Measurements from ENCODE around the gene BMP8A. TPM values are rescaled to one million over a fixed set of nuclear protein-coding genes. Genes with fewer than 3 reads are reported as not detected.
"Not testable (repeated sequence)": the region's sequence is repeated elsewhere in the genome, so short reads cannot be mapped to it uniquely, and the experiment has no call there.

Gene BMP8A, protein sequence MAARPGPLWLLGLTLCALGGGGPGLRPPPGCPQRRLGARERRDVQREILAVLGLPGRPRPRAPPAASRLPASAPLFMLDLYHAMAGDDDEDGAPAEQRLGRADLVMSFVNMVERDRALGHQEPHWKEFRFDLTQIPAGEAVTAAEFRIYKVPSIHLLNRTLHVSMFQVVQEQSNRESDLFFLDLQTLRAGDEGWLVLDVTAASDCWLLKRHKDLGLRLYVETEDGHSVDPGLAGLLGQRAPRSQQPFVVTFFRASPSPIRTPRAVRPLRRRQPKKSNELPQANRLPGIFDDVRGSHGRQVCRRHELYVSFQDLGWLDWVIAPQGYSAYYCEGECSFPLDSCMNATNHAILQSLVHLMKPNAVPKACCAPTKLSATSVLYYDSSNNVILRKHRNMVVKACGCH
- polyA plus RNA-seq (2012; ENCODE audit: missing spikeins): 0.19 TPM

DNA sequence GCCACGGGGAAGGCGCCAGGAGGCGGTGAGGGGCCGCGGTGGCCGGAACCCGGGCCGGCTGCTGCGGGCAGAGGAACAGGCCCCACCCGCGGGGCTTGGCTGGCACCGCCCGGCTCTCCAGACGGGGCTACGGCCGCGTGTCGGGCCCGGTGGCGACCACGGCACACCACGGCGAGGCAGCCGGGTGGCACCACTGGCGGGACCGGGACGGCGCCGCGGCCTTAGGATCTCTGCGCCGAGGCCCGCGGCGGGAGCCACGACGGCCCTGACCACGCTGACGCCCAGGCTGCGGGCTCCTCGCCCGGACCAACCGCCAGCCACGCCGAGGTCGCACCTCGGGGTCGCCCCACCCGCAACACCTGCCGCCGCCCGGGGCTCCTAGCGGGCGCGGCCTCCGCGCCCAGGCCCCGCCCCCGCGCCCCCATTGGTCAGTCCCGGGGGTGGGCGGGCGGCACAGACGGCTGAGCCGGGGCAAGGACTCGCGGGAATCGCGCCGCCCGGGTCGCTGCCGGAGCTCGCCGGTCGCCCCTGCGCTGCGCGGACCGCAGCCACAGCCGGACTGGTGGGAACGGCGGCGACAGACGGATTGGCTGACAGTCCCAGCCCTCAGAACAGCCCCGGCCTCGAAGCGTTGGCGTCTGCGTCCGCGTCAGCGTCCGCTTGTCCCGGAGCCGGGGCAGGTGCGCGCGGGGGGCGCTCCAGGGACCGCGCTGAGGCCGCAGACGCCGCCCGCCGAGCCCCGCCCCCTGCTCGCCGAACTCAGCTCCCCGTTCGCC is at the start of gene BMP8A:
TSS of gene BMP8A (plus strand) at position 491 of the 776 bp plus-strand sequence. CDS start 356 bp downstream, outside the sequence.
- DNase-seq (ENCODE audit: insufficient read length): peak; percentile 95
- TF ChIP-seq TAF1 (IDR thresholded peaks at IDR 0.05; ENCODE audit: borderline replicate concordance, low read depth, low read length) (no peak), POLR2A (IDR thresholded peaks at IDR 0.05; ENCODE audit: low read depth, low read length) (no peak), POLR2AphosphoS5 (IDR thresholded peaks at IDR 0.05; ENCODE audit: low read depth, low read length) (no peak)
- peak; percentile 17 for FAIRE-seq

DNA sequence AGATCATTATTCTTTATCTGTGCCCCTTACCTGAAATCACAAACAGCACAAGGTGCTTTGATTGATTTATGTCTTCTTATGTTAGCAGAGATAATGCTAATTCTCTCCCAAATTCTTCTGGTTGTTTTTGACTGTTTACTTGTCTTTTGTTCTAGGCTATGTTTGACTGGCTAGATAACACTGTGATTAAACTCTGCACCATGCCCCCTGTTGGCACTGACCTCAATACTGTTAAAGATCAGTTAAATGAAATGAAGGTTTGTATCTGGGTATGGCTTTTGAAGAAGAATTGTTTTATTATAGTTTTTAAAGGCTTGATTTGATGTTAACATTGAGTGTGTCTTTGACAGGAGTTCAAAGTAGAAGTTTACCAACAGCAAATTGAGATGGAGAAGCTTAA is 49.6 kb upstream of the BMP8A start:
- DNase-seq (ENCODE audit: insufficient read length) (no peak), FAIRE-seq (no peak)
- no peak for TF ChIP-seq POLR2A (IDR thresholded peaks at IDR 0.05; ENCODE audit: low read depth, low read length)

DNA sequence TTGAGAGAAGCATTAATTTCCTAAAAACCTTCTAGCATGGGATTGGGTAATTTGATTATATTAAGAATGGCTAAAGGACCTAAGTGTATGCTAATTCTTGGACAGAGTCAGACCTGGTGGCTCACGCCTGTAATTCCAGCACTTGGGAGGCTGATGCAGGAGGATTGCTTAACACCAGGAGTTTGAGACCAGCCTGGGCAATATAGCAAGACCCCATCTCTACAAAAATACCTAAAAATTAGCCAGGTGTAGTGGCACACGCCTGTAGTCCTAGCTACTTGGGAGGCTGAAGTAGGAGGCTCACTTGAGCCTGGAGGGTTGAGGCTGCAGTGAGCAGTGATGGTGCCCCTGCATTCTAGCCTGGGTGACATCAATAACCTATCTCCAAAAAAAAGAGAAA is 45.9 kb upstream of the BMP8A start:
- TF ChIP-seq POLR2AphosphoS5 (IDR thresholded peaks at IDR 0.05; ENCODE audit: low read depth, low read length) (no peak), POLR2A (IDR thresholded peaks at IDR 0.05; ENCODE audit: low read depth, low read length) (no peak), TAF1 (IDR thresholded peaks at IDR 0.05; ENCODE audit: borderline replicate concordance, low read depth, low read length) (no peak)
- no peak for FAIRE-seq
- no peak for DNase-seq (ENCODE audit: insufficient read length)

DNA sequence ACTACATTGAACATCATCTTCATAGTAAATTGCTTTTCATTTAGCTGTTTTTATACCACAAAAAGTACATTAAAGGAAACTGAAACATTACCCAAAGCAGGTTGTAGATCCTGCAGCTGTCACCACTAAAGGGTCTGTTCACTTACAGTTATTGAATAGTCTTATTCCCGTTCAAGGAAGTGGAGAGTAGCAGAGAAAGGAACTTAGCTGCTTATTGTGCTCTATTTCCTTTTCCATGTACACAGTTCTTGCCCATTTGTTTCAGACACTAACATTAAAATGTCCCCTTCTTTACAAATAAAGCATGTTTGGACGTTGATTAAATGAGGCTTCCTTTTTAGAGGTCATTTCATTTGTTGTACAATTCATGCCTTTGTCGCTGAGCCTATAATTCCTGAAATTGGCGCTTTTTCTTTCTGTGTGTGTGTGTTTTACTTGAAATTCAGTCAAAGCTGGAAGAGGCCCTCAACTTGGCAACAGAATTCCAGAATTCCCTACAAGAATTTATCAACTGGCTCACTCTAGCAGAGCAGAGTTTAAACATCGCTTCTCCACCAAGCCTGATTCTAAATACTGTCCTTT is 44.4 kb upstream of the BMP8A start:
- TF ChIP-seq POLR2AphosphoS5 (IDR thresholded peaks at IDR 0.05; ENCODE audit: low read depth, low read length) (no peak), POLR2A (IDR thresholded peaks at IDR 0.05; ENCODE audit: low read depth, low read length) (no peak), TAF1 (IDR thresholded peaks at IDR 0.05; ENCODE audit: borderline replicate concordance, low read depth, low read length) (no peak)
- DNase-seq (ENCODE audit: insufficient read length) (no peak), FAIRE-seq (no peak)

DNA sequence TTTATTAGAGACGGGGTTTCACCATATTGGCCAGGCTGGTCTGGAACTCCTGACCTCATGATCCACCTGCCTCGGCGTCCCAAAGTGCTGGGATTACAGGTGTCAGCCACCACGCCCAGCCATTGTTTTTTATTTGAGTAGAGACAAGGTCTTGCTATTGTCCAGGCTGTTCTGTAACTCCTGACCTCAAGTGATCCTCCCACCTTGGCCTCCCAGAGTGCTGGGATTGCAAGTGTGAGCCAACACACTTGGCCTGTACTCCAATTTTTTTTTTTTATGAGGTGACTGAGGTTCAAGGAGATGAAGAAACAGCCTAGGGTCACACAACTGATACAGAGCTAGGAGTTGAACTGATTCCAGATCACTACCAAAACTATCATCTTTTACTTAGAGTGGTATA is 41.4 kb upstream of the BMP8A start:
- DNase-seq (ENCODE audit: insufficient read length); FAIRE-seq: not testable (repeated sequence)

DNA sequence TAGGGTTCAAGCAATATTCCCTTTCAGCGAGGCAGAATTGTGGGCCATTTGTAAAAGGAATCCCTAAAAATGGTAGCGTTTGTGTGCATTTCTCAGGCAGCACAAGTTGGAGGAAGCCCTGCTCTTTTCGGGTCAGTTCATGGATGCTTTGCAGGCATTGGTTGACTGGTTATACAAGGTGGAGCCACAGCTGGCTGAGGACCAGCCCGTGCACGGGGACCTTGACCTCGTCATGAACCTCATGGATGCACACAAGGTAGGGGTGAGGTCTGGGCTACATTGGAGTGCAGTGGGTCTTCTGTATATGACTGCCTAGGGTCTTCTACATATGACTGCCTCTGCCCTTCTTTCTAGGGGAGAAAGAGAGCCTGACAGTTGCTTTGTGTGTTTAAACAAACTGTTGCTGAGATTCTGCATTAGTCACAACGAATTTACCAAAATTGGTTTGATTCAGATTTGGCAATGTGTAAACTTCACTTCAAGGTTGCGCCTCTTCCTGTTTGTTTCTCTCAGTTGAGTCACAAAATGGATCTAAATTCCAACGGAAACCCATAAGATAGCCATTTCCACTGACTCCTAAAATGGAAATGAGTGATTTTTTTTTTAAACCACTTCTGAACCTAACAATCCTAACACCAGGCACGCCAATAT is 40.4 kb upstream of the BMP8A start:
- FAIRE-seq (no peak), DNase-seq (ENCODE audit: insufficient read length) (no peak)
- no peak for TF ChIP-seq POLR2AphosphoS5 (IDR thresholded peaks at IDR 0.05; ENCODE audit: low read depth, low read length)
- TF ChIP-seq TAF1 (IDR thresholded peaks at IDR 0.05; ENCODE audit: borderline replicate concordance, low read depth, low read length): no peak
- TF ChIP-seq POLR2A (IDR thresholded peaks at IDR 0.05; ENCODE audit: low read depth, low read length): no peak

DNA sequence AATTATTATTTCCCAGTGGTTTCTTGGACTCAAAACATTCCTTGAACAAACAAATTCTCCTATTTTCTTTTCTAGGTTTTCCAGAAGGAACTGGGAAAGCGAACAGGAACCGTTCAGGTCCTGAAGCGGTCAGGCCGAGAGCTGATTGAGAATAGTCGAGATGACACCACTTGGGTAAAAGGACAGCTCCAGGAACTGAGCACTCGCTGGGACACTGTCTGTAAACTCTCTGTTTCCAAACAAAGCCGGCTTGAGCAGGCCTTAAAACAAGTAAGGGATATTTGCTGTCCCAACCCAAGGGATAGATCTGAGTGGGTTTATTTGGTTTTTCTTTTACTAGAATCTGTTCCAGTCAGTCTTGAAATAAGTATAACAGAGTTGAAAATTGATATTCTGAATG is 39.4 kb upstream of the BMP8A start:
- DNase-seq (ENCODE audit: insufficient read length) (no peak), FAIRE-seq (no peak)
- TF ChIP-seq TAF1 (IDR thresholded peaks at IDR 0.05; ENCODE audit: borderline replicate concordance, low read depth, low read length): no peak
- TF ChIP-seq POLR2AphosphoS5 (IDR thresholded peaks at IDR 0.05; ENCODE audit: low read depth, low read length): no peak
- no peak for TF ChIP-seq POLR2A (IDR thresholded peaks at IDR 0.05; ENCODE audit: low read depth, low read length)

DNA sequence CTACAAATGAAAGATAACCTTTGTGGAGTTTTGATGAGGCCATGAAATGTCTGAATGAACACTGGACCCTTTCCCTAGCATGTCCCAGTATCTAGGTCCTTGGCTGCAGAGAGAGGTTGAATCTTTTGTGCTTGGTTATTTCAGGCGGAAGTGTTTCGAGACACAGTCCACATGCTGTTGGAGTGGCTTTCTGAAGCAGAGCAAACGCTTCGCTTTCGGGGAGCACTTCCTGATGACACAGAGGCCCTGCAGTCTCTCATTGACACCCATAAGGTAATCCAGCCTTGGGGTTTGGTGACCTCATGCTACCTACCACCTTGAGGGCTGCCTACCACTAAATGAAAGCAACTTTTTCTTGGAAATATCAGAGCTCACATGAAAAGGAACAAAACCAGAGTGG is 38.9 kb upstream of the BMP8A start:
- FAIRE-seq: no peak
- DNase-seq (ENCODE audit: insufficient read length): no peak
- no peak for TF ChIP-seq POLR2AphosphoS5 (IDR thresholded peaks at IDR 0.05; ENCODE audit: low read depth, low read length)
- no peak for TF ChIP-seq POLR2A (IDR thresholded peaks at IDR 0.05; ENCODE audit: low read depth, low read length)
- no peak for TF ChIP-seq TAF1 (IDR thresholded peaks at IDR 0.05; ENCODE audit: borderline replicate concordance, low read depth, low read length)

DNA sequence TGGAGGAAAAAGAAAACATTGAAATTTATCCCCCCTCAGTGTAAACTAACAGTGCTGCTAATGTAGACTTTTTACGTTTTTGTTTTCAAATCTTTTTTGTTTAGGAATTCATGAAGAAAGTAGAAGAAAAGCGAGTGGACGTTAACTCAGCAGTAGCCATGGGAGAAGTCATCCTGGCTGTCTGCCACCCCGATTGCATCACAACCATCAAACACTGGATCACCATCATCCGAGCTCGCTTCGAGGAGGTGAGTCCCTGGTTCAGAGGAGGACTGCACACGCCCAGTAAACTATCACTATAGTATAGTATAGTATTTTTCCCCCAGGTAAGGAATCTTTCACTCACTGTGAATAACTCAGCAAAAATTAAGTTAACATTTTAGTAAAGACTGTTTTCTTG is 37.8 kb upstream of the BMP8A start:
- DNase-seq (ENCODE audit: insufficient read length): no peak
- no peak for TF ChIP-seq TAF1 (IDR thresholded peaks at IDR 0.05; ENCODE audit: borderline replicate concordance, low read depth, low read length)
- no peak for TF ChIP-seq POLR2A (IDR thresholded peaks at IDR 0.05; ENCODE audit: low read depth, low read length)
- no peak for TF ChIP-seq POLR2AphosphoS5 (IDR thresholded peaks at IDR 0.05; ENCODE audit: low read depth, low read length)
- FAIRE-seq: no peak

DNA sequence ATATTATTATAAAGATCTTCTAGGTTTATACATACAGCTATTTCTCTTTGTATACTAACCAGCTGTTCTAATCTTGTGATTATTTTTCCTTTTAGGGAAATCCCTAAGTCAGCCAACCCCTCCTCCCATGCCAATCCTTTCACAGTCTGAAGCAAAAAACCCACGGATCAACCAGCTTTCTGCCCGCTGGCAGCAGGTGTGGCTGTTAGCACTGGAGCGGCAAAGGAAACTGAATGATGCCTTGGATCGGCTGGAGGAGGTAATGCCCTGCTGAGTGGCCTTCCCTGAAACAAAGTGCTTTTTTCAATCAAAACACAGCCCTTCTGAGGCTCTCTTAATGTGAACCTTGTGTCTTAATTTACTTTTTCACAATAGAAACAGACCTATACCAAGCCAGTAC is 32.4 kb upstream of the BMP8A start:
- TF ChIP-seq POLR2AphosphoS5 (IDR thresholded peaks at IDR 0.05; ENCODE audit: low read depth, low read length) (no peak), TAF1 (IDR thresholded peaks at IDR 0.05; ENCODE audit: borderline replicate concordance, low read depth, low read length) (no peak), POLR2A (IDR thresholded peaks at IDR 0.05; ENCODE audit: low read depth, low read length) (no peak)
- FAIRE-seq (no peak), DNase-seq (ENCODE audit: insufficient read length) (no peak)

DNA sequence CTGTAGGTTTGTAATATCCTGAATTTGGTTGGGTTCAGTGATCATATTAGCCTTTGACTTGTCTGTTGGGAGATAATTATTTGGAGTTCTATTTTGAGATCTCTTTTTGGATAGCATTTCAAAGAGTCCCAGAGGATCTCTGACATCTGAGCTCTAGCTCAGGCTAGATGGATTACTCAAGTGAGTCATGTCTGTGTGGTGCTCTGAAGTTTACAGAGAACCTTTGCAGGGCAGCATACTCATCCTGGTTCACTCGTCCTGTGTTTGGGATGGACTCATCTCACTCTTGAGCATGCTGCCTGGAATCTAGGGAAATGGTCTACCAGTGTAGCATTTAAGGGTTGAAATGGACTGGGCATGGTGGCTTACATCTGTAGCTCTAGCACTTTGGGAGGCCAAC is 29.4 kb upstream of the BMP8A start:
- FAIRE-seq (no peak), DNase-seq (ENCODE audit: insufficient read length) (no peak)
- TF ChIP-seq POLR2AphosphoS5 (IDR thresholded peaks at IDR 0.05; ENCODE audit: low read depth, low read length) (no peak), POLR2A (IDR thresholded peaks at IDR 0.05; ENCODE audit: low read depth, low read length) (no peak)

Data from GM12892 (cell line).